ENCODE results near the gene DEPDC5.

- TF ChIP-seq POLR2A (IDR thresholded peaks at IDR 0.05; ENCODE audit: low read depth, low read length), result no peak
- no peak for TF ChIP-seq POLR2AphosphoS5 (IDR thresholded peaks at IDR 0.05; ENCODE audit: low read depth, low read length)
- TF ChIP-seq TAF1 (IDR thresholded peaks at IDR 0.05; ENCODE audit: borderline replicate concordance, low read depth, low read length), result no peak
These were observed 1.5 kb upstream of the DEPDC5 start for GRCh38 chr22:31752096-31752847.
